ENCODE results near the gene SLC5A10. TPM values are rescaled to one million over a fixed set of nuclear protein-coding genes. Genes with fewer than 3 reads are reported as not detected.

SLC5A10 gene
- total RNA-seq, 4 donors from 2014 or later: not detected

DNA sequence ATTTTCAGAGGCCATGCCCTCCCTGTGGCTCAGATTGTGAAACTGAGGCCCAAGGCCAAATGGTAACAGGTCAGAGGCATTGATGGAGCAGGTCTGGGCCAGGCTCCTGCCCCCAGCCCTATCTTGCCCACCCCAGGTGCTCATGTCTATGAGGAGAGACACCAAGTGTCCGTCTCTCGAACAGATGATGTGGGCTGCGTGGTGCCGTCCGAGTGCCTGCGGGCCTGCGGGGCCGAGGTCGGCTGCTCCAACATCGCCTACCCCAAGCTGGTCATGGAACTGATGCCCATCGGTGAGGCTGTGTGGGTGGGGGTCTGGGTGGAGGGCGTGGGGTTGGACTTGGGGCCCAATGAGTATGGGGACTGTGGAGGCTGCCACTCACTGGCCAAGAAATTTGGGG lies 61.3 kb downstream of the SLC5A10 start:
- TF ChIP-seq CTCF (IDR thresholded peaks at IDR 0.05): no peak
- DNase-seq (ENCODE audit: low spot score) (no peak), ATAC-seq (ENCODE audit: low FRiP score) (no peak)

DNA sequence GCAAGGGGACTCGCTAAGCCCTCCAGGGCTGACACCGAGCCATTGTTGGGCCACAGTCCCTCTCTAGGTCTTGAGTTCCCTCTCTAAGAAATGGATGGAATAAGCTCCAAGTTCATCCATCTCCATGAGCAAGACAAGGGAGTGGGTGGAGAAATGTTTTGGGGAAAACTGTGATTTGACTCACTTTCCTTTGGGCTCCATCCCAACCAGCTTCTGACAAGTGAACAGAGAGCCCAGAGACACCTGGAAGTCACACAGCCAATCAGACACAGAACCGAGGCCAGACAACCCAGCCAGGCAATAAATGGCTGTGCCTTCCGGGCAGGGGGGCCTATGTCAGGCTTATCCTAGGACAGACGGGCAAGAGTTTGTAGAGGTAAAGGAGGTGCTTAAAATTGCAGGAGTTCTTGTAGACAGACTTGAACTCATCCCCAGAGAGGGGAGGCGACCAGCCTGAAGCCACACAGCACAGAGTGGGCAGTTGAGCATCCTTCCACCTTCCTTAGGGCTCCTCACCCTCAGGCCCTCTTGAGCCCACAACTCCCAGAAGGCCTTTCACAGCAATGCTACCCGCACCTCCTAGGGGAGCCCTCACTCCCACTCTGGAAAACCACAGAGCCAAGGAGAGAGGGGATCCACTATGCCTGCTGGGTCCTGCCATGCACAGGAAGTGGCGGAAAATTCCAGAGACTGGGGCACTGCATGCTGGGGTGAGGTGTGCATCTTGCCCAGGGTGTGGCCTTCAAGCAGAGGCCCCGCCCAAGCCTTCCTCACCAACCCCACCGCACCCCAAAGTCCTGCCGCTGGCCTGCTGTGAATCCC lies 62.1 kb downstream of the SLC5A10 start:
- no peak for DNase-seq (ENCODE audit: low spot score)
- no peak for ATAC-seq (ENCODE audit: low FRiP score)
- TF ChIP-seq CTCF (IDR thresholded peaks at IDR 0.05): no peak

DNA sequence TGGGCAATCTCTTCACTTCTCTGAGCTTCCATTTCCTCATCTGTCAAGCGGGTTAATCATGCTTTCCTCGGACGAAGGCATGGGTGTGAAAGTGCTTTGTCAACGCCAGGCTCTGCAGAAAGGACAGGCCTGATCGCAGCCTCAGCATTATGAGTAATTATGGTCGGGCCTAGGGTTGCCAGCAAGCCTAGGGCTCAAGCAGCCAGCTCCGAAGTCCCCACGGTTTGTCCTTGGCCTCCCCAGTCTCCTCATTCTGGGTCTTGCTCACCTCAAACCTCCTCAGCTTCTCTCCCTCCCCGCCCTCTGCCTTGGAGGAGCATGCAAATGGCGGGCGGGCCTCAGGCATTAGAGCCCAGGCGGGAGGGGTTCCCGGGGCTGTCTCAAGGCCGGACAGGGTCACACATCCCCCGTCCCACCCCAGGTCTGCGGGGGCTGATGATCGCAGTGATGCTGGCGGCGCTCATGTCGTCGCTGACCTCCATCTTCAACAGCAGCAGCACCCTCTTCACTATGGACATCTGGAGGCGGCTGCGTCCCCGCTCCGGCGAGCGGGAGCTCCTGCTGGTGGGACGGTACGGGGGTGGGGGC lies 62.8 kb downstream of the SLC5A10 start:
- no peak for ATAC-seq (ENCODE audit: low FRiP score)
- no peak for DNase-seq (ENCODE audit: low spot score)
- no peak for TF ChIP-seq CTCF (IDR thresholded peaks at IDR 0.05)

DNA sequence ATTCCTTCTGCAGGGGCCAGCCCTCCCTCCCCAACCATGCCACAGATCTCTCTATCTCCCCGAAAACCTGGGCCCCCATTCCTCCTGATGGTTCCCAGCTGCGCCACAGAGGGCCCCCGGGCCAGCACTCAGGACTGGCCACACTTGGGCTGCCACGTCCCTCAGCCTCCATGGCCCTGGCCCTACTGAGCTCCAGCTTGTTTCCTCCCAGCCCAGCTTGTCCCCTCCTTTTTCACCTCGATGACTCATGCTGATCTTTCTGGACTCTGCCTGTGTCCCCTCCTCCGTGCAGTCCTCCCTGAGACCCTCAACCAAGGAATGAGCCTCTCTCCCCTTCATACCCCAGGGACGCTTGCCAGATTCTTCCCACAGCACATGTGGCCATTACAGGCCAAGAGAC lies 63.5 kb downstream of the SLC5A10 start:
- DNase-seq (ENCODE audit: low spot score): no peak
- ATAC-seq (ENCODE audit: low FRiP score): no peak
- TF ChIP-seq CTCF (IDR thresholded peaks at IDR 0.05): no peak

- no peak for TF ChIP-seq CTCF (IDR thresholded peaks at IDR 0.05)
- ATAC-seq (ENCODE audit: low FRiP score) (no peak), DNase-seq (ENCODE audit: low spot score) (no peak)
Observed at GRCh38 chr17:19016297-19016696, 64.3 kb downstream of the SLC5A10 start.

- ATAC-seq (ENCODE audit: low FRiP score) (no peak), DNase-seq (ENCODE audit: low spot score) (no peak)
- no peak for TF ChIP-seq CTCF (IDR thresholded peaks at IDR 0.05)
Observed at GRCh38 chr17:19016881-19017280, 64.9 kb downstream of the SLC5A10 start.

DNA sequence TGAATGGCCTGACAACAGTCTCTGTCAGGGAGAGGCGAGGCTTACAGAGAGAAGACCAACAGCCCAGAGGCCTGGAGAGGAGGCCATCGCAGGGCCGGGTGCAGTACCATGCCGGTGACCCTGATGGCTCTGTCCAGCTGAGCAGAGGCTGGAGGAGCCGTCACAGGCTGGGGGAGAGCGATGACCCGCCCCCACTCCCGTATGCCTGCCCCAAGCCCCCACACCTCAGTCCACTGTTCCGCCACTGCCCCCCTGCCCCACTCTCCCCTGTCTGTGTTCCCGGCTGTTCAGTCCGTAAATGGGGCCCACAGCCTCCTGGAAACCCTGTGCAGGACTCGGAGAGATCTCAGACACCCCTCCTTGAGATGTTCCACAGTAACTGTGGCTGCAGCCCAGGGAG lies 65.4 kb downstream of the SLC5A10 start:
- TF ChIP-seq CTCF (IDR thresholded peaks at IDR 0.05): no peak
- ATAC-seq (ENCODE audit: low FRiP score) (no peak), DNase-seq (ENCODE audit: low spot score) (no peak)

All from omental fat pad (tissue), 4 donors.